Measurements from ENCODE around the gene ONECUT3.

ONECUT3 gene

GRCh38 chr19:1790054-1790792 lies 36.9 kb downstream of the ONECUT3 start:
- in situ Hi-C loops (cut with MboI; ENCODE audit: low sequenced_read_pairs), result loop anchor here (10.0 kb wide), 1 partner anchor 115 kb away; no protein-coding TSS in a partner anchor

- in situ Hi-C loops (cut with MboI; ENCODE audit: low sequenced_read_pairs), result loop anchor here (10.0 kb wide), 1 partner anchor 117 kb away; no protein-coding TSS in a partner anchor
These were observed 38.6 kb downstream of the ONECUT3 start for GRCh38 chr19:1791879-1792278.

- in situ Hi-C loops (cut with MboI; ENCODE audit: low sequenced_read_pairs), result loop anchor here (10.0 kb wide), 1 partner anchor 120 kb away; no protein-coding TSS in a partner anchor
These were observed 41.3 kb downstream of the ONECUT3 start for GRCh38 chr19:1794424-1795172.

- in situ Hi-C loops (cut with MboI; ENCODE audit: low sequenced_read_pairs), result loop anchor here (10.0 kb wide), 1 partner anchor 122 kb away; no protein-coding TSS in a partner anchor
These were observed 43.3 kb downstream of the ONECUT3 start for GRCh38 chr19:1796395-1797142.

DNA sequence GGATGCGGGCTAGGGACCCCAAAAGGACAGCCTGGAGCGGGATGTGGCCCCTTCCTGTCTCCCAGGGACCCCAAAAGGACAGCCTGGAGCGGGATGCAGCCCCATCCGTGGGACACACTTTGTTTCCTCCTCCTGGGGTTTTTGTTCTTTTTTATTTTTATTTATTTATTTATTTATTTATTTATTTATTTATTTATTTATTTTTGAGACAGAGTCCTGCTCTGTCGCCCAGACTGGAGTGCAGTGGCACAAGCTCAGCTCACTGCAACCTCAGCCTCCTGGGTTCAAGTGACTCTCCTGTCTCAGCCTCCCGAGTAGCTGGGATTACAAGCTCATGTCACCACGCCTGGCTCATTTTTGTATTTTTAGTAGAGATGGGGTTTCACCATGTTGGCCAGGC lies 44.0 kb downstream of the ONECUT3 start:
- in situ Hi-C loops (cut with MboI; ENCODE audit: low sequenced_read_pairs), result loop anchor here (10.0 kb wide), 1 partner anchor 123 kb away; no protein-coding TSS in a partner anchor

GRCh38 chr19:1799695-1800342 lies 46.5 kb downstream of the ONECUT3 start:
- in situ Hi-C loops (cut with MboI; ENCODE audit: low sequenced_read_pairs), result loop anchor here (10.0 kb wide), 1 partner anchor 125 kb away; no protein-coding TSS in a partner anchor

DNA sequence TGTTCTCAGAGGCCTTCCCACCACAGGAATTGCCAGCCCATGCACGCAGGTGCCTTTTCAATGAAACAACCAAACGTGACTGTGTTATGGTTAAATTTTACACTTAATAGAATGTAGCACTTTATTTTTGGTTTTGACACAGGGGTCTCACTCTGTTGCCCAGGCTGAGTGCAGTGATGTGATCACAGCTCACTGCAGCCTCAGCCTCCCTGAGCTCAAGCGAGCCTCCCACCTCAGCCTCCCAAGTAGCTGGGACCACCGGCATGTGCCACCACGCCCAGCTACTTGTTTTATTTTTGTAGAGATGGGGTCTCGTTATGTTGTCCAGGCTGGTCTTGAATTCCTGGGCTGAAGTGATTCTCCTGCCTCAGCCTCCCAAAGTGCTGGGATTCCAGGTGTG lies 51.6 kb downstream of the ONECUT3 start:
- in situ Hi-C loops (cut with MboI; ENCODE audit: low sequenced_read_pairs), result no loop called here

DNA sequence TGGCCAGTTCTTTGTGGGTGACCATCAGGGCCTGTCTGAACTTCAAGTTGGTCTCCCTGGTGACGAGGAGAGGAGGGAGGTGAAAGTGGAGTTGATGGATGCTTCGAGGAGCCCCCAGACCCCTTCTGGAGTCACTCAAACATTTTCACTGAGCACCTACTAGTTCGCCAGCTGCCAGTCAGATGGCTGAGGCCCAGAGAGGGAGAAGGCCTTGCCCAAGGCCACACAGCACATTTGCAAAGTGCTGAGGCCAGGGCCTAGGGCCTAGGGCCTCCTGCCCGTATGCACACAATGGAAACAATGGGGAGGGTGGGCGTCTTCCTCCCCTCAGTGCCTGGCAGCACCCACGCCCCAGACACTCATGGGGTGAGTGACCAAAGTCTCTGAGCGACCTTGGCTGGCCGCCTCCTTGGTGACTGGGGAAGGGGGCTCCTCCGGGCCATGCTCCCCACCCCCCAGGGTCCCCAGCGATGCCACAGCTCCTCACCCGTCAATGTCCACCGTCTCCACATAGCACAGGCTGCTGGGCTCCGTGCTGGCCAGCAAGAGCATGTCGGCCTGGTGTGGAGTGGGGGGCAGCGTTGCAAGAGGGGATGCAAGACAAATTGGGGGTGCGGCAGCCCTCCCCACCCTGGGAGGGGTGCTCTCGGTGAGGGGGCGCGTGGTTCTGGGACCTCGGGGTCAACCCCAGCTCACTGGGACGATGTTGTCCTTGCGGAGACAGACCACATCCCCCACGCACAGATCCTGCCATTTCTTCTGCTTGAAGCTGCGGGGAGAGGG lies 52.3 kb downstream of the ONECUT3 start:
- in situ Hi-C loops (cut with MboI; ENCODE audit: low sequenced_read_pairs), result no loop called here

- in situ Hi-C loops (cut with MboI; ENCODE audit: low sequenced_read_pairs), result no loop called here
These were observed 53.1 kb downstream of the ONECUT3 start for GRCh38 chr19:1806184-1807029.

DNA sequence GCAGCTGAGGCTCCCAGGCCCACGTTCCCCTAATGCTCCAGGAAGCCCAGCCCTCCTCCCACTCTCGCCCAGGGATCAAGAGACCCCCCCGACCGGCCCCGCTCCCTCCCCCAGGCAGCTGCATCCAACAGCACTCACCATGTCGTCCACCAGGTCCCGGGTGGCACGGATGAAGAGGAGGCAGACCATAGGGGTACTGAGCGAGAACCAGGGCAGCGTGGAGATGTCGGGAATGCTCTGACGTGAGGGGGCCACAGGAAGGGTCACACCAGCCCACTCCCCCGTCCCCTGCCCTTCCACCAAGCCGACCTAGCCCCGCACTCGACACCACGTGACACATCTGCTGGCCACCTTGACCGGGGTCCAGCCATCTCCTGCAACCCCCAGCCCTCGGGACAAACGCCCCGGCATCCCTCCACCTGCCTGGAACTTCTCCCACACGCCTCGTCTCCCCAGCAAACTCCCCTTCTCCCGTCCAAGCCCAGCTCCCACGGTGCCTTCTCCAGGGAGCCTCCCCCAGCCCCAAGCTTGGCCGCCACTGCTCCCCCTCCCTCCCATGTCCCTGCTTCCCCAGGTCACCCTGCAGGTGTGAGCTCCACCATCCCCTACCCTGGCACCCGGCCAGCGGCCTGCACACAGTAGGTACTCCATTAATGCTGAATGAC lies 53.9 kb downstream of the ONECUT3 start:
- in situ Hi-C loops (cut with MboI; ENCODE audit: low sequenced_read_pairs), result no loop called here

GRCh38 chr19:1807695-1808394 lies 54.5 kb downstream of the ONECUT3 start:
- in situ Hi-C loops (cut with MboI; ENCODE audit: low sequenced_read_pairs), result no loop called here

DNA sequence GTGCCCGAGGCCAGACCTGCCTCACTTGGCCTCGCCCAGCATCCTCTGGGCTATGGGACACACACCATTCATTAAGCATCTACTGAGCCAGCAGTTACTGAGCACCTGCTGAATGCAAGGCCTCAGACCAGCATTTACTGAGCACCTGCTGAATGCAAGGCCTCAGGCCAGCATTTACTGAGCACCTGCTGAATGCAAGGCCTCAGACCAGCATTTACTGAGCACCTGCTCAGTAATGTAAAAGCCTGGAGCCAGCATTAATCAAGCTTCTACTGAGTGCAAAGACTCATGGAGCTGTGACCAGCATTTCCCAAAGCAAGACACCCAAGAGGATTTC lies 55.1 kb downstream of the ONECUT3 start:
- in situ Hi-C loops (cut with MboI; ENCODE audit: low sequenced_read_pairs), result no loop called here

DNA sequence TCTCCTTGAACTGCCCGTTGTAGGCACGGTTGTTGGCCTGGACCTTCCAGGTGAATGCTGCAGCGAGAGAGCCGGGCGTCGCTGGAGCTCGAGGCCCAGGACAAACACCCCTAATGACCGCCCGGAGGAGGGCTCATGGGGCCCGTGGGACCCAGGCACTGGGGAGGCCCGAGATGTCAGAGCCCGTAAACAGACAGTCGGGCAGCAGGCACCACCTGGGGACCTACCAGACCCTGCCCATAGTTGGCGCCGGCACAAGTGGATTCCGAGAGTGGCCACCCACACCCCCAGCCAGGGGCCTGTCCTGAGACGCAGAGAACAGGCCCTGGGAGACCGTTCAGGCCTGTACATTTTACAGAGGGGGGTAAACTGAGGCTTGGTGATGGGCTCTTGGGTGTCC lies 56.4 kb downstream of the ONECUT3 start:
- in situ Hi-C loops (cut with MboI; ENCODE audit: low sequenced_read_pairs), result loop anchor here (10.0 kb wide), 1 partner anchor 265 kb away; no protein-coding TSS in a partner anchor

GRCh38 chr19:1810439-1811160 lies 57.3 kb downstream of the ONECUT3 start:
- in situ Hi-C loops (cut with MboI; ENCODE audit: low sequenced_read_pairs), result loop anchor here (10.0 kb wide), 1 partner anchor 266 kb away; no protein-coding TSS in a partner anchor

- in situ Hi-C loops (cut with MboI; ENCODE audit: low sequenced_read_pairs), result loop anchor here (10.0 kb wide), 1 partner anchor 267 kb away; no protein-coding TSS in a partner anchor
These were observed 58.2 kb downstream of the ONECUT3 start for GRCh38 chr19:1811472-1811894.

GRCh38 chr19:1811942-1812425 lies 58.7 kb downstream of the ONECUT3 start, which contains the start of gene ATP8B3:
Gene ATP8B3, minus strand, starts transcription at chr19:1812276. Its CDS starts 540 bp downstream, at chr19:1811736.
- in situ Hi-C loops (cut with MboI; ENCODE audit: low sequenced_read_pairs), result loop anchor here (10.0 kb wide), 1 partner anchor 267 kb away; no protein-coding TSS in a partner anchor

Measured in HL-60/S4 (cell line).